Astrocyte of the cerebellum (primary cell): Measurements from ENCODE around the gene PPRC1.
A peak's percentile ranks its signal among the peaks of the same experiment; 100 is the strongest.

Source experiments
- DNase-seq: peaks from one replicate; pipeline ENCODE4 v3.0.0-alpha.2; 2011; ENCODE audit warnings: low read depth
- H3K4me3 ChIP-seq: 2 replicates; pipeline ENCODE4 v1.5.1; 2011; ENCODE audit warnings: mild to moderate bottlenecking, low read depth, low read length, moderate library complexity
- in situ Hi-C: cut with HindIII; loops from 2 replicates; pipeline ENCODE4 v1.10.0; 2017; ENCODE audit warnings: low sequenced_read_pairs
- TF ChIP-seq, protein P1 (sequence below): IDR thresholded peaks from 2 replicates; pipeline ENCODE4 v1.5.1; 2012; ENCODE audit warnings: low read length, low read depth, moderate library complexity, mild to moderate bottlenecking; ENCODE audit errors: missing control alignments

The PPRC1 gene

DNA sequence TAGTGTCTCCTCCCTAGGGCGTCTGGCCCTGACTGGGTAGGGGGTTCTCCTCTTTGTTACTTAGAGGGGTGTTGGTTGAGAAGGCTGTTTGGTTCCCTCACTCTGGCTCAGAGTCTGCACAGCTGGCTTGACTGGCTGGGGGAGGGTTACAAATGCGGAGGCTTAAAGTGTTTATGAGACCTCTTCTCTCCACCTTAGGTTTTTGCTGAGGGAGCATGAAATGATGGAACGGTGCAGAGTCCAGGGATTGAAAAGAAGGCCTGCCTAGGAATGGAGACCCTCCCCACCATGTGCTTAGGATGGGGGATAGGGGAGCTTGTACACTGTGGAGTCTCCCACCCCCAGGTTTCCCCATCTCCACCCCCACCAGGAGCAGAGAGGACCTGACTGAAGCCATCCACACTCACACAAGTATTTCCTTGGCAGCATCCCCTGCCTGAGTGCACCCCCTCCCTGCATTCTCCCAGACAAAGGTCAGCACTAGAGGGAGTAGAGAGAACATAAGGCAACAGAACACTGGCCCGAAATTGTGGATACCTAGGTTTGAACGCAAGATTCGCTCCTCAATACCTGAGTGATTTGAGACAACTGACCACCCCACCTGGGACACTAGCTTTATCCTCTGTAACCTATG, 11.0 kb upstream of the PPRC1 start:
- no peak for DNase-seq
- peak overlapping the region; percentile 65 for H3K4me3 ChIP-seq
- in situ Hi-C loops = no loop called here
- TF ChIP-seq, protein P1, sequence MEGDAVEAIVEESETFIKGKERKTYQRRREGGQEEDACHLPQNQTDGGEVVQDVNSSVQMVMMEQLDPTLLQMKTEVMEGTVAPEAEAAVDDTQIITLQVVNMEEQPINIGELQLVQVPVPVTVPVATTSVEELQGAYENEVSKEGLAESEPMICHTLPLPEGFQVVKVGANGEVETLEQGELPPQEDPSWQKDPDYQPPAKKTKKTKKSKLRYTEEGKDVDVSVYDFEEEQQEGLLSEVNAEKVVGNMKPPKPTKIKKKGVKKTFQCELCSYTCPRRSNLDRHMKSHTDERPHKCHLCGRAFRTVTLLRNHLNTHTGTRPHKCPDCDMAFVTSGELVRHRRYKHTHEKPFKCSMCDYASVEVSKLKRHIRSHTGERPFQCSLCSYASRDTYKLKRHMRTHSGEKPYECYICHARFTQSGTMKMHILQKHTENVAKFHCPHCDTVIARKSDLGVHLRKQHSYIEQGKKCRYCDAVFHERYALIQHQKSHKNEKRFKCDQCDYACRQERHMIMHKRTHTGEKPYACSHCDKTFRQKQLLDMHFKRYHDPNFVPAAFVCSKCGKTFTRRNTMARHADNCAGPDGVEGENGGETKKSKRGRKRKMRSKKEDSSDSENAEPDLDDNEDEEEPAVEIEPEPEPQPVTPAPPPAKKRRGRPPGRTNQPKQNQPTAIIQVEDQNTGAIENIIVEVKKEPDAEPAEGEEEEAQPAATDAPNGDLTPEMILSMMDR = peak; percentile 27

DNA sequence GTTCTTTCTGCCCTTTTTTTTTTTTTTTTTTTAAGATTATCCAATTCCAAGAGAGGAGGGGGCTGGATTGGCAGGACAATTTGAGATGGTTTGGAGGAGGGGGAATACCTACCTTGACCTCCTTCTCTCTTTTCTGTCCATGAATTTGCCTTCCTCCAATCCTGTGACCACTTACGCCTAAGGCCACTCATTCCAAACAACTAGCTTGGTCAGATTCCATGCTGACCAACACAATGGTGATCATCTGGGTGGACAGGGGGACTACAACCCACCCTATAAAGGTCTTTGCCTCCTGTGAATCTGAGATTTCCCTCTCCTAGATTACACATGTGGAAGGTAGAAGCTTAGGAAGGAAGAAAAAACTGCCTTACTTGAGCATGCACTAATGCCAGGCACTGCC, 10.4 kb upstream of the PPRC1 start:
- TF ChIP-seq, protein P1 = no peak
- no peak for DNase-seq
- H3K4me3 ChIP-seq = no peak overlapping the region
- in situ Hi-C loops = no loop called here

DNA sequence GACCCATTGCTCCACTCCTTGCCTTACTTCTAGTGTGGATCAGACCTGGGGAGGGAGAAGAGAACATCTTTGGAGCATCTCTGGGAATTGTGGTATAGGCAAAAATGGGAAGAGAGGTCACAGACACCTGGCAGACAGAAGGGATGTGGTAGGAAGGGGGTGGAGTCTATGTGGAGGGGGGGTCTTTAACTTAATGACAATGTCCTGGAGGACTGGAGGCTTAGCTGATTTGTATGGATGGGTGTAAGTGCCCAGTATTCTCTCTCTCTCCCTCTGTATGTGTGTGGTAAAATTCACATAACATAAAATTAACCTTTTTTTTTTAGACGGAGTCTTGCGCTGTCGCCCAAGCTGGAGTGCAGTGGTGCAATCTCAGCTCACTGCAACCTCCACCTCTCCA, 9.6 kb upstream of the PPRC1 start:
- H3K4me3 ChIP-seq = no peak overlapping the region
- no peak for DNase-seq
- in situ Hi-C loops = no loop called here
- TF ChIP-seq, protein P1 = no peak

DNA sequence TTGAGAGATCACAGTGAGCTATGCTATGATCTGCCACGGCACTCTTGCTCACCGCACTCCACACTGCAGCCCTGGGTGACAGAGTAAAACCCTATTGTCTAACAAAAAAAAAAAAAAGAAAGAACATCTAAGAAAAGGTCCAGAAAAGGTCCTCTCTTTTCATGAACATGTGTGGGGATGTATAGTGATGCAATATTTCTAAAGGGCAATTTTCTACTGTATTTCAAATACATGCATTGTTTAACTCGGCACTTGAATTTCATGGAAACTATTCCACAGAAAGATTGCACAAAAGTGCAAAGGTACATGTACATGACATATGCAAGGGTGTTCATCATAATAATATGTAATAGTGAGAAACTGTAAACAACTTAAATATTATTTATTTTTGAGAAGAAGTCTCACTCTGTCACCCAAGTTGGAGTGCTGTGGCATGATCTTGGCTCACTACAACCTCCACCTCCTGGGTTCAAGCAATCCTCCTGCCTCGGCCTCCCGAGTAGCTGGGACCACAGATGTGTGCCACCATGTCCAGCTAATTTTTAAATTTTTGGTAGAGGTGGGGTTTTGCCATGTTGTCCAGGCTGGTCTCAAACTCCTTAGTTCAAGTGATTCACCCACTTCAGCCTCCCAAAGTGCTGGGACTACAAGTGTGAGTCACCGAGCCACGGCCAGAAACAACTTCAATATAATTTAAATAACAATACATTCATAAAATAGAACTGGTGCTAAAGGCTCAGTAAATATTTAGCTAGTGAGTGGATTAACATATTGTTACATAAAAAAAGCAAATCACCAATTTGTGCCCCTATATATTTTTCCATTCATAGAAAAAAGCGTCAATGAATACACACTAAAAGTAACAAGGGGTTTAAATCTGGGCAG, 1.3 kb upstream of the PPRC1 start:
- in situ Hi-C loops = no loop called here
- TF ChIP-seq, protein P1 = no peak
- no peak overlapping the region for H3K4me3 ChIP-seq
- no peak for DNase-seq

DNA sequence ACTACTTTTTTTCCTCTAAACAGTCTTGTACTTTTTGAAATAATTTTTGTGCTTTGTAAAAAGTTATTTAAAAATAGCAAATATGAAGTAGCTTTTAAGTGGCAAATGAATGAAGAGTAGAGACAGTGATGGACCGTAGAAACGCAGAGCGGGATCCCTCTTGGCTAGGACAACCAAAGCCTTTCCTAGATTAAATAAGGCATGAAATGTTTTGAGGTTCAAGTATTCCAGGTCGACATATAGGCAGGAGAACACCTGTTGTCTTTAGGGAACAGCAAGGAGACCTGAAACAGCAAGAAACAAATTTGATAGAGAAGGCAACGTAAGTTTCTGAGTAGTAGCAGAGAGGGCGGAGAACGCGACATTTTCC, 662 bp upstream of the PPRC1 start:
- in situ Hi-C loops = no loop called here
- peak overlapping the region; percentile 96 for H3K4me3 ChIP-seq
- TF ChIP-seq, protein P1 = no peak
- no peak for DNase-seq

DNA sequence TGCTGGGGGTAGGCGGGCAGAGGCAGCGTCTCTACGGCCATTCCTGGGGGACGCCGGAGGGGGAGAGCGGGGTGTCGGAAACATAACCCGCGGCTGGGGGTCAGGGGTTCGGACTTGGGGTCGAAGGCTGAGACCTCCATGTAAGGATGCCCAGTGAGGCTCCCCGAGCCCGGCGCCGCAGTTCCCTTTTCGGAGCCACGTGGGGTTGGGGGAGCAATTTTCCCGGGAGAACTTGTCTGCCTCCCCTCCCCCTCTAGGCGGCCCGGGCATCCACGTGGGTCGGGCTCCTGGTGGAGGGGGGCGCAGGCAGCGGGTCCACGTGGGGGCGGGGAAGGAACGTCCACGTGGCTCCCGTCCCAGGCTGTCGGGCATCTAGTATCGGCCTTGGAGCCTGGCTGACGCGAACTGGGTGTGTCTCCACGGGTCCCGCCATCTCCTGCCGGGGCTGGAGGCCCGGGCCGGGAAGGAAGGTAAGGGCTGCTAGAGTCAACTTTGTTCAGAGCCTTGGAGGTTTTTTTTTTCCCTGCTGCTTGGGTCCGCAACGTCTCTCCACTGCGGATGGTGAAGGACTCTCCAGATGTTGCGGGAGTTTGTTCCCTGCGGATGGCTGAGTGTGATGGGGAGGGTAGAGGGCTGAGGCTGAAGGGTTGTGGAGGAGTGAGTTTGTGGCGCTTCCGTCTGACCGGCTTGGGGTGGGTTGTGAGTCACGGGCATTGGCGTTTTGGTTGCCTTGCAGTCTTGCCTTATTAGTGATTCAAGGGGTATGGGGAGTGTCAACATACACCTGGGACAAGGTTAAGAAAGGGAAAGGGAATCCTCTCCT, 744 bp downstream of the PPRC1 start:
- TF ChIP-seq, protein P1 = no peak
- H3K4me3 ChIP-seq = peak overlapping the region; percentile 96
- in situ Hi-C loops = no loop called here
- no peak for DNase-seq
